ENCODE data around the gene SORL1. TPM values are rescaled to one million over a fixed set of nuclear protein-coding genes. Genes with fewer than 3 reads are reported as not detected.

SORL1 gene
- total RNA-seq, 2 experiments from 2014 or later = 17.4 to 38.6 TPM

GRCh38 chr11:121520243-121521144, 68.4 kb downstream of the SORL1 start:
- Mint-ChIP-seq H3K9me3 (ENCODE audit: low read depth) (peaks cover 2% of the 10 kb centered on the region), H3K27ac (no peak overlapping the region), H3K4me3 (no peak overlapping the region), H3K4me1 (peaks cover 21% of the 10 kb centered on the region), H3K36me3 (peaks cover 42% of the 10 kb centered on the region), H3K27me3 (no peaks in the 10 kb centered on the region)
- CTCF ChIA-PET = no interaction called here
- DNase-seq = no peak
- no peak for ATAC-seq

DNA sequence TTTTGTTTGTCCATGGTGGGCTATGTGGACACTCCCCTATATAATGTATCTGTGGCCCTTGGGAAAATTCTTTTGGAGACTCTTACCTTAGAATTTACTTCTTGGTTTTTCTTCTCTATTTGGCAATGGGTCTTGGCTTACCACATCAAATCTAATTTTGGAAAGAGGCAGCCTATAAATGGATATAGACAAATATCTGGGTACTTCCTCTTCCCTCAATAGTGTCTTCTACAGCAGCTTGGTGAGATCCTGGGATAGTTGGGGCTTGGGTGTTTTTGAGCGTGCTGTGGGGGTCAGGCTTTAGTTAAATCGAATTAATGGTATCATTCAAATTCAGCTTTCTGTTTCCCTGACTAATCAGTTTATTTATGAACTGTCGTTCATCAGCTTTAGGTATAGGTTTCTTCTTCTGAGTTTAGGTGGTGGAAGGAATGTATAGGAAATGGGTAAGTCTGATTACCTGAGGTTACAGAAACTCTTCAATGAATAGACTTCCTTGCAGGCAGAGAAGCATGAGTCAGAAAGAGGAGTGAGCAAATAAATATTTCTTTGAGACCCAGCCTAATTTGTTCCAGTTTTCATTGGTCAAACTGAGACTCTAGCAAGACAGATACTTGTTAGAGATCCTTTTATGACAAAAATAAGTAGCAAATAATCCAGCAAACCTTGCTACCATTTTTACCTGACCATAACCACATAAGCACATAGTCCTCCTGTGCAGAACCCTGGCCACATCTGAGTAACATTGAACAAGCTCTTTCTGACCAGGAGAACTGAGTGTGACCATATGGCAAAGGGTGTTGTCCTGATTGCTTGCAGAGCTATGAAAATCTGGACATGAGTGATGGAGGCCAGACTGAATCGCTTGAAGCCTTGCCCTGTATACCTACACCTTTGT, 69.3 kb downstream of the SORL1 start:
- peaks cover 4% of the 10 kb centered on the region for H3K9me3 Mint-ChIP-seq (ENCODE audit: low read depth)
- H3K36me3 Mint-ChIP-seq = peaks cover 46% of the 10 kb centered on the region

GRCh38 chr11:121522043-121522941, 70.2 kb downstream of the SORL1 start:
- DNase-seq = no peak
- Mint-ChIP-seq H3K27ac (peak overlapping the region; percentile 1), H3K27me3 (no peaks in the 10 kb centered on the region), H3K4me3 (no peak overlapping the region), H3K9me3 (ENCODE audit: low read depth) (peaks cover 4% of the 10 kb centered on the region), H3K36me3 (peaks cover 48% of the 10 kb centered on the region), H3K4me1 (peaks cover 21% of the 10 kb centered on the region)
- no peak for ATAC-seq
- CTCF ChIA-PET = no interaction called here

More for the DNA sequence above, 69.3 kb downstream of the SORL1 start:
- Mint-ChIP-seq H3K4me1 (peaks cover 21% of the 10 kb centered on the region), H3K4me3 (no peak overlapping the region), H3K27me3 (no peaks in the 10 kb centered on the region), H3K27ac (peak overlapping the region; percentile 44)
- CTCF ChIA-PET = no interaction called here
- ATAC-seq = no peak
- no peak for DNase-seq

DNA sequence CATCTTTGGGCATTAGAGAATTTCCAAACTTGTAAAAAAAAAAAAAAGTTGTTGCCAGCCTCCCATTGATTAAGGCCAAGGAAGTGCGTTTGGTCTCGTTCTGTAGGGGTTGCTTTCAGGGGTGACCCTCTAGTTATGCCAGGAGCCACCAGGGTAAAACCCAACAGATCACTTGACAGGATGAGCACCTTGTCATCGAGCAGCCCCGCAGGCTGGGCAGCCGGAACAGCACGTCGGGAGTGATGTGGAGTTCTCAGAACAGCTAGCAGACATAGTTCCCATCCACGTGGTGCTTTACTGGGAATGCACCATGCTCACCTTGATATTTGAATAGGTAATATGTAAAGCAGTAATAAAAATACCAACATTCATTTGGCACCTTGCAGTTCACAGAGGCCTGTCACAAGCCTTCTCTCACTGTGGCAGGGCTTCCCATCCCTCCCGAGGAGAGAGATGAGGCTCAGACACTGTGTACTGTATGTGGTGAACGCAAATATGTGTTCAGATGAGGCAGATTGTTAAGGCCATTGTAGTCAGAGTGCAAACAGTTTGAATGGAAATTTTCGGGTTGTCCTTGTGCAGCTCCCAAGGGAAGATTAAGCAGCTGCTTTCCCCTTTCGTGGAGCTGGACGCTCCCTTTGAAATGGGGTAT, 71.6 kb downstream of the SORL1 start:
- Mint-ChIP-seq H3K27ac (no peak overlapping the region), H3K4me3 (no peak overlapping the region), H3K36me3 (peaks cover 54% of the 10 kb centered on the region), H3K4me1 (peaks cover 21% of the 10 kb centered on the region), H3K27me3 (no peaks in the 10 kb centered on the region), H3K9me3 (ENCODE audit: low read depth) (peaks cover 7% of the 10 kb centered on the region)
- CTCF ChIA-PET = no interaction called here
- DNase-seq = no peak
- no peak for ATAC-seq

- Mint-ChIP-seq H3K4me1 (peaks cover 21% of the 10 kb centered on the region), H3K27me3 (no peaks in the 10 kb centered on the region), H3K4me3 (no peak overlapping the region), H3K27ac (no peak overlapping the region), H3K9me3 (ENCODE audit: low read depth) (peaks cover 7% of the 10 kb centered on the region), H3K36me3 (peaks cover 56% of the 10 kb centered on the region)
- DNase-seq (no peak), ATAC-seq (no peak)
- CTCF ChIA-PET = no interaction called here
Observed at GRCh38 chr11:121524233-121524631, 72.1 kb downstream of the SORL1 start.

- CTCF ChIA-PET = no interaction called here
Observed at GRCh38 chr11:121525376-121525775, 73.3 kb downstream of the SORL1 start.

GRCh38 chr11:121530257-121530656, 78.1 kb downstream of the SORL1 start:
- ATAC-seq = no peak
- no peak overlapping the region for H3K4me3 Mint-ChIP-seq
- H3K27me3 Mint-ChIP-seq = no peaks in the 10 kb centered on the region
- H3K4me1 Mint-ChIP-seq = no peaks in the 10 kb centered on the region
- H3K27ac Mint-ChIP-seq = no peak overlapping the region
- no peak for DNase-seq
- CTCF ChIA-PET = no interaction called here
- H3K9me3 Mint-ChIP-seq (ENCODE audit: low read depth) = peaks cover 10% of the 10 kb centered on the region
- H3K36me3 Mint-ChIP-seq = peaks cover 48% of the 10 kb centered on the region

More at GRCh38 chr11:121525376-121525775, 73.3 kb downstream of the SORL1 start:
- DNase-seq (no peak), ATAC-seq (no peak)
- H3K27me3 Mint-ChIP-seq = no peaks in the 10 kb centered on the region
- H3K9me3 Mint-ChIP-seq (ENCODE audit: low read depth) = peaks cover 9% of the 10 kb centered on the region
- peaks cover 60% of the 10 kb centered on the region for H3K36me3 Mint-ChIP-seq
- peaks cover 19% of the 10 kb centered on the region for H3K4me1 Mint-ChIP-seq
- H3K4me3 Mint-ChIP-seq = no peak overlapping the region
- H3K27ac Mint-ChIP-seq = no peak overlapping the region

- peaks cover 6% of the 10 kb centered on the region for H3K9me3 Mint-ChIP-seq (ENCODE audit: low read depth)
- peaks cover 32% of the 10 kb centered on the region for H3K36me3 Mint-ChIP-seq
- CTCF ChIA-PET = no interaction called here
- peaks cover 6% of the 10 kb centered on the region for H3K4me1 Mint-ChIP-seq
- no peaks in the 10 kb centered on the region for H3K27me3 Mint-ChIP-seq
- DNase-seq (no peak), ATAC-seq (no peak)
- no peak overlapping the region for H3K4me3 Mint-ChIP-seq
- H3K27ac Mint-ChIP-seq = no peak overlapping the region
Observed at GRCh38 chr11:121533601-121534000, 81.5 kb downstream of the SORL1 start.

GRCh38 chr11:121534131-121535093, 82.3 kb downstream of the SORL1 start:
- ATAC-seq (no peak), DNase-seq (no peak)
- CTCF ChIA-PET = no interaction called here
- H3K36me3 Mint-ChIP-seq = peaks cover 32% of the 10 kb centered on the region
- H3K4me1 Mint-ChIP-seq = peaks cover 10% of the 10 kb centered on the region
- H3K4me3 Mint-ChIP-seq = no peak overlapping the region
- peaks cover 6% of the 10 kb centered on the region for H3K9me3 Mint-ChIP-seq (ENCODE audit: low read depth)
- no peak overlapping the region for H3K27ac Mint-ChIP-seq
- no peaks in the 10 kb centered on the region for H3K27me3 Mint-ChIP-seq

DNA sequence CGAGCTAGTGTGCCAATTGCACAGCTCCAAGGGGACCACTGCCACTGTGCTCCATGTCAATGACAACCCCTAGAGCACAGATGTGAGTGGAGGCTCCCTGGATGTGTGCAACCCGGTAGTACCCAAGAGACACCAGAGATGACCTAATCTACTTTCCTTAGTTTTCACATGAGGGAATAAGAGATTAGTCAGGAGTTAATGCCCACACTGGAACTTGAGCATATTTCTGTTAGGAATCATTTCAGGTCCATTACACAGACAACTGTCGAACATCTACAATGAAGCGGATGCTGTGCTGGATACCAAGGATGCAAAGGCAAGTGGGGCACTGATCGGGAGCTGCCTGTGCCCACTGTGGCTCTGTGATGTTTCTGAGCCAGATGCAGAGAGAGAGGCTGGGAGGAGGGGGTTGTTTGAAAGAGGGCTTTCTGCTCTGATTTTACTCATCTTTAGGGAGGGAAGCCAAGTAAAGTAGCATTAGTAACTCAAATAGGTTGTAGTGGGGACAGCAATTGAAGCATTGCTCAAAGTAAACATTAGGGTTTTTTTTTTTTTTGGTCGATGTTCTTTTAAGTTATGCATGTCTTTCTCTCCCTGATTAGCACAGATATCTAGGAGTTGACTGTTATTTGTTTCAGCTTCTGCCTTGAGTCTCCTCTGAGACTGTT, 83.1 kb downstream of the SORL1 start:
- no peak overlapping the region for H3K4me3 Mint-ChIP-seq
- CTCF ChIA-PET = no interaction called here
- no peak overlapping the region for H3K27ac Mint-ChIP-seq
- no peaks in the 10 kb centered on the region for H3K27me3 Mint-ChIP-seq
- H3K9me3 Mint-ChIP-seq (ENCODE audit: low read depth) = peaks cover 5% of the 10 kb centered on the region
- ATAC-seq = no peak
- DNase-seq = no peak
- H3K36me3 Mint-ChIP-seq = peaks cover 25% of the 10 kb centered on the region
- peaks cover 16% of the 10 kb centered on the region for H3K4me1 Mint-ChIP-seq

- no peaks in the 10 kb centered on the region for H3K27me3 Mint-ChIP-seq
- DNase-seq = no peak
- no peak overlapping the region for H3K27ac Mint-ChIP-seq
- CTCF ChIA-PET = no interaction called here
- no peak for ATAC-seq
- H3K4me3 Mint-ChIP-seq = no peak overlapping the region
- H3K9me3 Mint-ChIP-seq (ENCODE audit: low read depth) = no peaks in the 10 kb centered on the region
- H3K36me3 Mint-ChIP-seq = peaks cover 22% of the 10 kb centered on the region
- peaks cover 23% of the 10 kb centered on the region for H3K4me1 Mint-ChIP-seq
Observed at GRCh38 chr11:121536126-121536525, 84.0 kb downstream of the SORL1 start.

Measured in activated CD8-positive, alpha-beta memory T cell treated with anti-CD3 and anti-CD28 coated beads, Interleukin-2, amount 10 ng/mL, durations not matched to agents 7 days and 5 days (primary cell).